NCI-H2227 treated with DMSO at 0.1 percent for 48 hours (cell line): ENCODE results near the gene ADM2.
A peak's percentile ranks its signal among the peaks of the same experiment; 100 is the strongest.
"Not testable (repeated sequence)": the region's sequence is repeated elsewhere in the genome, so short reads cannot be mapped to it uniquely, and the experiment has no call there.

Source experiments
- DNase-seq: peaks from one replicate; lab custom pipeline; 2025; lab: John Stamatoyannopoulos, UW

Gene ADM2

DNA sequence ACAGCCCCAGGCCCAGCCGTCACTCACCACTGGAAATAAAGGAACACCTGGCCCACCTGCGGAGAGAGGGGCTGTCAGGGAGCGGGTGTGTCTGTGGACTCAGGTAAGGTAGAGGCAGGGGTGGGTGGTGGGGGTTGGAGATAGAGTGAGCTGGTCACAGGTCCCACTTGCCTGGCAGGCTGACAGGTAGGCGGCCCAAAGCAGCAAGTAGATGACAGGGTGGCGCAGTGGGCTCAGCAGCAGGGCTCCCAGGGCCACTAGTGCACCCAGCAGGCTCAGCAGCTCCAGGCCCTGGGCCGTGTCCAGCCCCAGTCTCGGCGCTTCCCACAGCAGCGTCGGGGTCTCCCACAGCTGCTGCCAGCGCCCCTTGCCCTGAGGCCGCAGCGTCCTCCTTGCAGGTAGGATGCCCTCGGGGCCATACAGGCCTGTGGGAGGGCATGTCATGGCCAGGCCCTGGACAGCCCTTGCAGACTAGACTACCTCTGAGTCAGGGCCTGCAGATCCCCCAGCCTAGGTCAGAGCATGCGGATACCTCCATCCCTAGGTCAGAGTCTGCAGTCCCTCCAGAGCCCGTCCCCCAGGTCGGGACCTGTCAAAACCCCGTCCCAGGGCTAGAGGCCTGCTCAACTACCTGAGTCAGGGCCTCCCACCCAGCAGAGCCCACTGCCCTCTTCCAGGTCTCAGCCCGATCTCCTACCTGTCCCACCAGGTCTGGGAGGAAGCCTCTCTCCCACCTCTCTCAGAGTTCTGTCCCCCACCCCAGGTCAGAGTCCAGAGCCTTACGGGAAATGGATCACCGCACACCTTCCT is 25.5 kb downstream of the ADM2 start:
- no peak for DNase-seq

DNA sequence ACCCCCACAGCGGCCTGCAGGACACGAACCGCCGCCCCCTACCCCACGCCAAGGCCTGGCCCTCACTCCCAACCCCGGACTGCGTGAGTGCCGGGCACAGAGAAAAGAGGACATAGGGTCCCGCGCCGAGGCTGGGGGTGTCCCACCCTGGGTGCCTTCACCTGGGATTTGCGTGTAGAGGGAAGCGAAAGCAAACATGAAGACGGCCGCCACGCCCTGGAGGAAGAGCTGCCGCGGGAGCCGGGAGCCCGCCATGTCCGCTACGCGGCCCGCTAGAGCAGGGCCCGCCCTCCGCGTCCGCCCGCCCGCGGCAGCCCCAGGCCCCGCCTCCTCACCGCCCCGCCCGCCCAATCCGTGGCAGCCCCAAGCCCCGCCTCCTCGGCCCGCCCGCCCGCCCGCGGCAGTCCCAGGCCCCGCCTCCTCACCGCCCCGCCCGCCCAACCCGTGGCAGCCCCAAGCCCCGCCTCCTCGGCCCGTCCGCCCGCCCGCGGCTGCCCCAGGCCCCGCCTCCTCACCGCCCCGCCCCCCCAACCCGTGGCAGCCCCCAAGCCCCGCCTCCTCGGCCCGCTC is 26.2 kb downstream of the ADM2 start, which contains the start of gene LMF2:
Gene LMF2, minus strand, starts transcription at position 282 of the 570 bp plus-strand sequence. Its CDS starts 27 bp downstream, at position 255.
- peak; percentile 91 for DNase-seq

DNA sequence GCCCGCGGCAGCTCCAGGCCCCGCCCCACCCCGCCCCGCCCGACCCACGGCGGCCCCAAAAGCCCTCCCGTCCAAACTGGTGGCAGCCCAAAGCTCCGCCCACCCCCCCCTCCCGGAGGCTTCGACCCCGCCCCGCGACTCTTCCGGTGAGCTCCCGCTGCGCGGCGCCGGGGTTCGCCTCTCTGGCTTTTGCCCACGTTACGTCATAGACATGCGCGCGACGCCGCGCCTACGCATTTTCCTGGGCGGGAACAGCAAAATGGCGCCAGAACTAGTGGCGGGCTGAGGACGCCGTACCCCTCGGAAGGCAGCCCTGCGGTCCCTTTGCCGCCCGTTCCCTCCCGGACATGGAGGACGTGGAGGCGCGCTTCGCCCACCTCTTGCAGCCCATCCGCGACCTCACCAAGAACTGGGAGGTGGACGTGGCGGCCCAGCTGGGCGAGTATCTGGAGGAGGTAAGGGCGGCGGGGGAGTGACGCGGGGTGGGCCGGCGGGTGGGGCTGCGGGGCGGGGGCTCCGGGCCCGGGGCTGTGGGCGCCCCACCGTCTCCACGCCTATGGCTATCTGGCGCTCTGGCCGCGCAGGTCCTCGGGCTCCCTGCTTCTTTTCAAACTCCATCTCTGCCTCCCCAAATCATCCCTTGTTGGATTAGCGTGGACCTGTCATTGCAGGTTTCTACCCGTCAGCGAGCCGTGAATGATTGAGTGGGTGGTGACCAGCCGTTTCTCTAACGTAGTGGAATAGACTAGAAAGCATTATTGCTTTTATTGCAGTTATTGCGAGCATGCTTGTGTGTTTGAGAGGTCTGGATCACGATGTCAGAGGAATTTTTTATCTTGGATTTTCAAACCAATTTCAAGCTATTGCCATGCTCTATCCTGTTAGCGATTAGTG is 26.9 kb downstream of the ADM2 start, which contains the start of gene NCAPH2:
Gene NCAPH2, plus strand, starts transcription at position 234 of the 894 bp plus-strand sequence. Its CDS starts 114 bp downstream, at position 348.
- peak; percentile 91 for DNase-seq

DNA sequence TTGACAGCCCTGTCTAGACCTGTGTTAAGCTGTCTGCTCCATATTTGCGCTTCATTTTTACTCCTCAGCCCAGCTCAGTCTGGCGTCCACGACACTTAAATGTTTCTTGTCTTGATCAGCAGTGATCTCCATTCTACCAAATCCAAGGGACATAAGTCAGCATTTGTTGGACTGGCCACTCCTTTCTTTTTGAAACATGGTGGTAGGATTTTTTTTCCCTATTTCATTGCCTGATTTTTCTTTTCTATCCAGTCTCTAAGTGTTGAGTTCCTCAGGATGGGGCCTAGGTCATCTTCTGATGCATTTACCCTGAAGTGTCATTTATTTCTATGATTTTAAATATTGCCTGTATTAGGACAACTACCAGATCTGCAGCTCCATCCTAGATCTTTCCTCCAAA is 27.6 kb downstream of the ADM2 start:
- DNase-seq: no peak

DNA sequence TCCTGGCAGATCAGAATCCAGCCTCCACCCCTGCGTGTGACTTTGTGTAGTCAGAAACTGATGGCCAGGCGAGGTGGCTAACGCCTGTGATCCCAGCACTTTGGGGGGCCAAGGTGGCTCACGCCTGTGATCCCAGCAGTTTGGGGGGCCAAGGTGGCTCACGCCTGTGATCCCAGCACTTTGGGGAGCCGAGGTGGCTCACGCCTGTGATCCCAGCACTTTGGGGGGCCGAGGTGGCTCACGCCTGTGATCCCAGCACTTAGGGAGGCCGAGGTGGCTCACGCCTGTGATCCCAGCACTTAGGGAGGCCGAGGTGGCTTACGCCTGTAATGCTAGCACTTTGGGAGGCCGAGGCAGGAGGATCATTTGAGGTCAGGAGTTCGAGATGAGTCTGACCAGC is 31.8 kb downstream of the ADM2 start:
- DNase-seq: no peak

DNA sequence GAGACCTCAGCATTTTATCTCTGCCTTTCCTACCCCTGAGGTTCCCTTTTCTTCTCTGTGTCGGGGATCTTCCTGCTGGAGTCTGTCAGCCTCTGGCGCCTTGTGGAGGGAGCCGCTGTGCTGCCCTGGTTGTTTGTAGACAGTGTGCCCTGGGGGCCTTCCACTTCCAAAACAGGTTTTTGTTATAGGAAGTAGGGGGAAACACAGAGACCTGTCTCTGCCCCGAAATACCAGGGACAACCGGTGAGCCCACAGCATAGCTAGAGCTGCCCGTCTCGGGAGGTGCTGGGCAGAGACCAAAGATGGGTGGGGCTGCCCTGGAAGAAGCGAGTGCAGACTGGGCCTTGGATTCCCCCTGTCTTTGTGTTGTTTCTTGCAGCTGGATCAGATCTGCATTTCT is 34.7 kb downstream of the ADM2 start:
- no peak for DNase-seq

DNA sequence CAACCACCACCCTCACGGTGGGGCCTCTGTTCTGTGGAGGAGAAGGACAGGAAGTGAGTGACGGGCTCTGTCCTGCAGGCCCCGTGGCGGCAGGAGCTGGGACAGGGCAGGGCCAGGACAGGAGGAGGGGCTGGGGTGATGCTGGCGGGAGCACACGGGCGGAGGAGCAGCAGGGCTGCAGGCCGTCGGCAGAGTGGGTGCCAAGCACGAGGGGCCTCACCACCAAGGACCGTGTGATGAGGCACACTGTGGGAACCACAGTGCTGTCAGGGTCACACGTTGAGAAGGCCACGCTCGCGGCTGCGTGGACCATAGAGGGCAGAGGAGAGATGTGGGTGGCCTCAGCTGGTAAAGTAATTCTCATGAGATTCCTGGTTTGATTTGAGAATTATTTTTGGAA is 35.5 kb downstream of the ADM2 start:
- DNase-seq: no peak

DNA sequence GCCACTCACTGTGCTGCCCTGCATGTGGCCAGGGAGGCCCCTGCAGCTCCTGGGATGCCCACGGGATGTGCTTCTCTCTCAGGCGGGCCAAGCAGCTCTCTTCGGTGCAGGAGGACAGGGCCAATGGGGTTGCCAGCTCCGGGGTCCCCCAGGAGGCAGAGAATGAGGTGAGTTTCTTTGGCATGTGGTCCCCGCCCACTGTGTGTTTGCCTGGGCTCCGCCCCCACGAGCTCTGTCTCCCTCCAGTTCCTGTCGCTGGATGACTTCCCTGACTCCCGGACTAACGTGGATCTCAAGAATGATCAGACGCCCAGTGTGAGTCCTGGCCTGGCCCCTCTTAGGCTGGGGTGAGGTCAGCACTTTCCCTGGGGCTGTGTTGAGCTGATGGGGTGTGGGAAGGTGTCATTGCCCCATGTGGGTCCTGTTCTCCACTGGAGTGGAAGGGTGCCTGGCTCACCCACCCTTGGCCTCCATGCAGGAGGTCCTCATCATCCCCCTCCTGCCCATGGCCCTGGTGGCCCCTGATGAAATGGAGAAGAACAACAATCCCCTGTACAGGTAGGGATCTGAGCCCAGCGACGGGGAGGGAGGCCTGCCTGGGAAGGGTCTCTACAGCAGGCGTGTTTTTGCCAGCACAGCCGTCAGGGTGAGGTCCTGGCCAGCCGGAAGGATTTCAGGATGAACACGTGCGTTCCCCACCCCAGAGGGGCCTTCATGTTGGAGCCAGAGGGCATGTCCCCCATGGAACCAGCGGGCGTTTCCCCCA is 36.3 kb downstream of the ADM2 start:
- no peak for DNase-seq

DNA sequence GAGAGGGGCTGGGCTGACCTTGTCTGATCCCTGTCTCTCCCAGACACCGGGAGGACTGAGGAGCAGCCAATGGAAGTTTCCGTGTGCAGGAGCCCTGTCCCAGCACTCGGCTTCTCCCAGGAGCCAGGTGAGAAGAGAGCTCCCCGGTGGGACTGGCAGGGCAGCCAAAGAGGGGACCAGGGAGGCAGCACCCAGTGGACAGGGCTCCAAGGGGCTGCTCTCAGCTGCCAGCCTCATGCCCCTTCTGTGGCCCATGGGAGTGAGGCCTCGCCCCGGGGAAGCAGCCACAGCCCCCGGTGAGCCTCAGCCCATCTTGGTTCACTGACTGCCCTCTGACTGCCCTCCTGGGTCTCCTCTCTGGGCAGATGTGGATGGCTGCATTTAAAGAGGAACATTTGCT is 37.3 kb downstream of the ADM2 start:
- no peak for DNase-seq

DNA sequence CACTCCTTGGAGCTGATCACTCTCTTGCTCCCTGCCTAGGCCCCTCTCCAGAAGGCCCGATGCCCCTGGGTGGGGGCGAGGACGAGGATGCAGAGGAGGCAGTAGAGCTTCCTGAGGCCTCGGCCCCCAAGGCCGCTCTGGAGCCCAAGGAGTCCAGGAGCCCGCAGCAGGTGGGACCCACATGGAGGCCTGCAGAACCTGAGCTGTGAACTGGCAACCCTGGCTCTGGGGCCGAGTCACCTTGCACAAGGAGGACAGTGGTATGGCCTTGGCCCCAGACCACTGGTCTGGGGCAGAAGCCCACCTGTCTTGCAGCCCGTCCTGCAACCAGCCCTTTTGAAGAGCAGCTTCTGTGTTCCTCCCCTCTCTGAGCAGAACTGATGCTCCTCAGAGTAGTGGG is 37.8 kb downstream of the ADM2 start:
- no peak for DNase-seq

DNA sequence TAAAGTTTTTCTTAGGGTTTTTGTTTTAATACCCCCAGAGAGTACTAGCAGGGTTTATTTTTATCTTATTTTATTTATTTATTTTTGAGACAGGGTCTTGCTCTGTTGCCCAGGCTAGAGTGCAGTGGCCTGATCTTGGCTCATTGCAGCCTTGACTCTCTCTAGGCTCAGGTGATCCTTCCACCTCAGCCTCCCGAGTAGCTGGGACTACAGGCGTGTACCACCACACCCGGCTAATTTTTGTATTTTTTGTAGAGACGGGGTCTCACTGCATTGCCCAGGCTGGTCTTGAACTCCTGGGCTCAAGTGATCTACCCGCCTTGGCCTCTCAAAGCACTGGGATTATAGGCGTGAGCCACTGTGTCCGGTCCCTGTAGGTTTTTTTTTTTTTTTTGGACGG is 38.8 kb downstream of the ADM2 start:
- DNase-seq: not testable (repeated sequence)

DNA sequence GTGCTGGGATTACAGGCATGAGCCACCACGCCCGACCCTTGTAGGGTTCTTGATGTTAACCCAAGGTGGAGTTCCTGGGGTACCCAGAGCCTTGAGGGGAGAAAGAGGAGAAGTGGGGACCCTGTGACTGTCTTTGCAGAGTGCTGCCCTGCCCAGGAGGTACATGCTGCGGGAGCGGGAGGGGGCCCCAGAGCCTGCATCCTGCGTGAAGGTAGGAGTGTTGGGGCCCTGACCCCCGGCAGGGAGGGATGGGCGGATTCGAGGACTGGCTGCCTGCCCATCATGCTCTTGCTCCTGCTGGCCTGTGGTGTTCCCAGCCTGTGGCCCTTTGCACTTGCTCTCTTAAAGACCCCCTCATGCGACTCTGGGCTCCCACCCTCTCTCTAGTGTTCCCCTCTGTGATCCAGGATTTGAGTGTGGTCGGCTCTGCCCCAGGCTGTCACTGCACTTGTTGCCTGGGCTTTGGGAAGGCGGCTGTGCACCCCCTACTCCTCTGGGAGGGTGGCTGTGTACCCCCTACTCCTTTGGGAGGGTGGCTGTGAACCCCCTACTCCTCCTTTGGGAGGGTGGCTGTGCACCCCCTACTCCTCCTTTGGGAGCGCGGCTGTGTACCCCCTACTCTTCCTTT is 39.6 kb downstream of the ADM2 start:
- DNase-seq: no peak

DNA sequence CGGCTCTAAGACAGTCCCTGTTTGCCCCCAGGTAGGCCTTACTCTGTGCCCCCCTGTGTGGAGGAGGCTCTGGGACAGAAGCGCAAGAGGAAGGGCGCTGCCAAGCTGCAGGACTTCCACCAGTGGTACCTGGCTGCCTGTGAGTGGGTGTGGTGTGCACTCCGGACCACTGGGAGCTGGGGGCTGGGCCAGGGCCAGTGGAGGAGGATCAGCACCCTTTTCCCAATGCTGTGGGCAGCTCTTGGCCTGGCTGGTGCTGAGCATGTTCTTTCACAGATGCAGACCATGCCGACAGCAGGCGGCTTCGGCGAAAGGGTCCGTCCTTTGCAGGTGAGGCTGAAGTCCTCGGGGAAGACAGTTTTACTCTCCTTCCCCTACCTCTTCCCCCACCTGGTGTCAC is 40.4 kb downstream of the ADM2 start:
- no peak for DNase-seq

DNA sequence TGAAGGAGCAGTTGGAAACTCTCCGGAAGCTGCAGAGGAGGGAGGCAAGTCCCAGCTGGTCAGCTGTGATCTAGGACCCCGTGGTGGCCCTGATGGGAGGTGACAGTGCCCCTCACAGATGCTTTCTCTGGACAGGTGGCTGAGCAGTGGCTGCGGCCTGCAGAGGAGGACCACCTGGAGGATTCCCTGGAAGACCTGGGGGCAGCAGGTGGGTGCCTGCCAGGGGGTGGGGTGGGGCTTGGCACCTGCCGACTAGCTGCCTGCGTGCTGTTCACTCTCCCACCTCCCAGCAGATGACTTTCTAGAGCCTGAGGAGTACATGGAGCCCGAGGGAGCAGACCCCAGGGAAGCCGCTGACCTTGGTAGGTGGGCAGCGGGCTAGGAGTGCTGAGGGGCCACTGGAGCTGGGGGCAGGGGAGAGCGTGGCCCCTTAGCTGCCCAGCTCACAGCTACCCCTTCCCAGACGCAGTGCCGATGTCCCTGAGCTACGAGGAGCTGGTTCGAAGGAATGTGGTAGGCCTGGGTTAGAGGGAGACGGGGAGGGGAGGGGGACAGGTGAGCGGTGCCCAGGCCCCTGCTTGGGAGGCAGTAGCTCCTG is 41.0 kb downstream of the ADM2 start:
- DNase-seq: no peak

DNA sequence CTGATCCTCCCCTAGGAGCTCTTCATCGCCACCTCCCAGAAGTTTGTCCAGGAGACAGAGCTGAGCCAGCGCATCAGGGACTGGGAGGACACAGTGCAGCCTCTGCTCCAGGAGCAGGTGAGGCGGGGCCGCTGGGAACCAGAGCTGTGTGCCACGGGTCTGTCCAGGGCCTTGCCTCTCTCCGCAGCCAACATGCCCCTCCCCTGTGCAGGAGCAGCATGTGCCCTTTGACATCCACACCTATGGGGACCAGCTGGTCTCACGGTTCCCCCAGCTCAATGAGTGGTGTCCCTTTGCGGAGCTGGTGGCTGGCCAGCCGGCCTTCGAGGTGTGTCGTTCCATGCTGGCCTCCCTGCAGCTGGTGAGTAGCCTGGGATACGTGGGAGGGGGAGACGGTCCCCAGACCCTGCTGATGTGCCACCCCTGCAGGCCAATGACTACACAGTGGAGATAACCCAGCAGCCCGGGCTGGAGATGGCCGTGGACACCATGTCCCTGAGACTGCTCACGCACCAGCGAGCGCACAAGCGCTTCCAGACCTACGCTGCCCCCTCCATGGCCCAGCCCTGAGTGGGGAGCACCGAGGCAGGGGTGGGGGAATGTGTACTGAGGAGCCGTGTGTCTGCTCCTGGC is 41.6 kb downstream of the ADM2 start:
- no peak for DNase-seq

DNA sequence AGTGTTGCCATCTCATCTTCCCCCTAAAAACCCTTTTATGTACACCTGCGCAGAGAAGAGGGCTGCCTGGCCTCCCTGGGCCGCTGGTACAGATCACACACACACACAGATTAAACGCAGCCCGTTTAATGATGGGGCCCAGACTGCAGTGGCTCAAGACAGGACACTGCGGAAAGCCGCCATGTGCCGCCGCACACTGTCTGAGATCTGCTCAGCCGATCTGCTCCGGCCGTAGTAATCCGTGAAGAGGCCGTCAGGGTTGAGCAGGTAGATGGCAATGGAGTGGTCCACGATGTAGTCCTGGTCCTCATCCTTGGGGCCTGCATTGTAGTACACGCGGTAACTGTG is 42.1 kb downstream of the ADM2 start:
- DNase-seq: no peak

DNA sequence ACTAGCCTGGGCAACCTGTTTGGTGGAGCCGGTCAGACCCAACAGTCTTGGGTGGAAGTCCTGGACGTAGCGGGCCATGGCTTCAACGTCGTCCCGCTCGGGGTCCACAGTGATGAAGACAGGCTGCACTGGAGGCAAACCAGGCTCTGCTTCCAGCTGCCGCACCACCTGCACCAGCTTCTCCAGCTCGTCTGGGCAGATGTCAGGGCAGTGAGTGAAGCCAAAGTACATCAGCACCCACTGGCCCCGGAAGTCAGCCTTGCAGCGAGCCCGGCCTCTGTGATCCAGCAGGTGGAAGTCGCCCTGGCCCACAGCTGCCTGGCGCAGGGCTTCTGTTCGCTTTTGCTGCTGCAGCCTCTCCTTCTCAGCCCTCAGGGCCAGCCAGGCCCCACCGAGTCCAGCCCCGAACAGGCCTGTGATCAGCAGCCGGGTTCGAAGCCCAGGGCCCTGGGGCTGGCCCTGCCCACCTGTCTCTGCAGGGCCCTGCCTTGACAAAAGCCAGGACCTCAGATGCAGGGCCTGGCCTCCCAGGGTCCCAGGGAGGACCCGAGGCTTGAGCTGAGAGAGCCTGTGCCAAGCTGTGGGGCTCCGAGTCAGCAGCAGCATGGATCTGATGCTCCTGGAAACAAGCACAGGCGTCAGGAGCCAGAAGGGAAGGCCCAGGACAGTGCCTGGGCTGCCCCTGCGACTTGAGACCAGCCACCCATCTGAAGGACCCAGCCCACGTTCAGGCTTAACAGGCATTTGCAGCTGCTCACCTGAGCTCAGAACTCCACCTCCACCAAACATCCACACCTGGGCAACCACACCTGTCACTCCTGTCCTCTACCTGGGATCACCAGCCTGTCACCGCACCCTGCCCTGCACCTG is 42.7 kb downstream of the ADM2 start:
- no peak for DNase-seq

DNA sequence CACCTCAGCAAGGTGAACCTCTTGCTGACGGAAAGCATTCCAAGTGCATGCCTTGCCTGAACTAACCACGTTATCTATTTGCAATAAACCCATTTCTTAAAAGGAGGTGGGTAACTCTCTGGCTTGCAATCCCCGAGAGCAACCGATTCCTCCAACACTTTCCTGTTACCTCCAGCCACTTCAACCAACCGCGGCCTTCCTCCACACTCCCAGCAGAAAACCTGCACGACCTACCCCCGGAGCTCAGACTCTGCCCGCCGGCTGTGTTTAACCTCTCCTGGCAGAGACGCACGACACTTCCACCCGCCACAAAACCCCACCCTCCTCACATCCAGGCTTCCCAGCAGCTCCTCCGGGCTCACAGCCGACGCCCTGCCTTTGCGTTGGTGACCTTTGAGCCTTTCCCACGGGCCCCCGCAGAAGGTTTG is 43.3 kb downstream of the ADM2 start:
- DNase-seq: peak; percentile 31

DNA sequence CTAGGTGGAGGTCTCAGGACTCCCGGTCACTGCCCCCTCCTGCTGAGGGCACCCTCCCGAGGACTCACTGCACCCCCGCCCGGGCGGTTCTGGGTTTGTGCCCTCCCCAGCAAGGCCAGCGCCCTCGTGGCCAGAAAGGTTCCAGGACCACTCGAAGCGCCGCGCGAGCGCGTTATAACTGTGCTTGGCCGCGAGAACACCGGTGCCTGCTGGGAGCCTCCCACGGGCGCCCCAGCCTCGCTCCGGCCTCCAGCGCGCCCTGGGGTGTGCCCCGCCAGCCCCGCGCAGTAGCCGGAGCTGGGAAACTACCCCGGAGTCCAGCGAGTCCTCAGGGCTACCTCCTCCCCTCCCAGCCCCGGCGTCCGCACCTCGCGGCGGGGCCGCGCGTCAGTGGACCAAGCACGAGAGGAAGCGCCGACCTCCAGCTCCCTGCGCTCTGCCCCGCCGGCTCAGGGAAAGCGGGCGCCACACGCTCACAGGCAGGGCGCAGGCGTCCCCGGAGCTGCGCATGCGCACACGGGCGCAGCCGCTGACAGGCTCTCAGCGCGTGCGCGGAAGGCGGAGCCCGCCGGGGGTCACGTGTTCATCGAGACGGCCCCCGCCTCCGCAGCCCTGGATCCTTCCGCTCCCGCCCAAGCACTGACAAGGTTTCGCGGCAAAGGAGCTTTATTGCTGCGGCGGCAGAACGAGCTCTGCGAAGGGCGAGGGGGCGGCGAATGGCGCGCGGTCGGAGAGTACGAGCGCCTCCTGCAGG is 43.9 kb downstream of the ADM2 start, which contains the start of gene SCO2:
Gene SCO2, minus strand, starts transcription at position 495 of the 754 bp plus-strand sequence. CDS start 1,187 bp downstream, outside the sequence.
- peak; percentile 85 for DNase-seq
